Activated CD4-positive, alpha-beta memory T cell treated with anti-CD3 and anti-CD28 coated beads, Interleukin-2, amount 10 ng/mL, durations not matched to agents 7 days and 5 days (primary cell): ENCODE measurements around the gene P4HA3. TPM values are rescaled to one million over a fixed set of nuclear protein-coding genes. Genes with fewer than 3 reads are reported as not detected.

Experiments
- total RNA-seq, 2 experiments: library from RNA; stranded (reverse); gene quantifications; one replicate each; pipeline ENCODE4 v1.2.3, GENCODE V29; 2021

The P4HA3 gene
- total RNA-seq, 2 experiments from 2014 or later = not detected

Other genes starting within 250 kb of the P4HA3 start
- 10 to 100 TPM; 30.8 to 32.2 TPM for gene C2CD3, start 140.6 kb downstream of the P4HA3 start, total RNA-seq
- 10 to 100 TPM; 27.3 to 28.0 TPM for gene PPME1, start 140.4 kb downstream of the P4HA3 start, total RNA-seq
- gene PGM2L1, start 86.8 kb upstream of the P4HA3 start, total RNA-seq = 1 to 10 TPM; 8.7 to 9.3 TPM
- not detected for gene KCNE3, start 155.9 kb upstream of the P4HA3 start, total RNA-seq
- gene LIPT2, start 182.1 kb upstream of the P4HA3 start, total RNA-seq = 1 to 10 TPM; 1.4 to 2.6 TPM